Measurements from ENCODE around the gene KCNA1. TPM values are rescaled to one million over a fixed set of nuclear protein-coding genes. Genes with fewer than 3 reads are reported as not detected.
A peak's percentile ranks its signal among the peaks of the same experiment; 100 is the strongest.
"Not testable (repeated sequence)": the region's sequence is repeated elsewhere in the genome, so short reads cannot be mapped to it uniquely, and the experiment has no call there.

Gene KCNA1
- under 0.01 TPM for total RNA-seq

DNA sequence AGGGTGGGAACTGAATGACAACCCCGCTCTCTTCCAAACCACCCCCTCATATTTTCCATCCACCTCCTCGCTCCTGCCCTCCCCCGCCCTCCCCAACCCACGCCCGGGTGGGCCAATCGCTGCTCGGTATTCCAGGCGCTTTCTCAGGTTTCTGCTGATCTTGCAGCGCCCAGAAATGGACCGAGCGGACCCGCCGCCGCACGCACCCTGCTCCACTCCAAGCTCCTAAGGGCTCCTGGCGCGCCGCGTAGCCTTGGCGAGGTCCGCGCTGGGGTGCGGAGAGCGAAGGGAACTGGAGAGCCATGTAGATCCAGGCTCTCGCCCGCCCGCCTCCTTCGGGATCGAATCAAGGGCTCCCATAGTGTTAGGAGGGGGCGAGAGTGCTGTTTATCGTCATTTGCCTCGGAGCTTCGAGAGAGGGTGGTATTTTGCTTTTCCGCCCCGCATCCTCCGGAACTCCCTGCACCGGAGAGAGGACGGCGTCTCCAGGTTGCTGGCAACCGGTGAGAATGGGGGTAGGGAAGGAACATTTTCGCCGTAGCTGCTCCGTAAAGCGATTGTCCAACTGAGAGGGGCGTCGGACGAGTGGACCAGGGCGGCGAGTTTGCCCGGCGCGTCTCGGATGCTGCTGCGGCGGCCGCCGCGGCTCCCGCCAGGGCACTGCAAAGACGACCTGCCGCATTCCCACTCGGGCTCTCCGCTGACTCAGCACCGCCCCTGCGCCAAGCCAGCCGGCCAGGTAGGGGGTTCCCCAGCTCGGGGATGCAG is at the start of gene KCNA1:
Gene KCNA1 (plus strand): TSS at position 172 of the 768 bp plus-strand sequence. CDS start 1,474 bp downstream, outside the sequence.
- DNase-seq (ENCODE audit: low read depth in 2 of 3, low spot score in 2 of 3), result peak in 1 of 3 donors; percentile 14

DNA sequence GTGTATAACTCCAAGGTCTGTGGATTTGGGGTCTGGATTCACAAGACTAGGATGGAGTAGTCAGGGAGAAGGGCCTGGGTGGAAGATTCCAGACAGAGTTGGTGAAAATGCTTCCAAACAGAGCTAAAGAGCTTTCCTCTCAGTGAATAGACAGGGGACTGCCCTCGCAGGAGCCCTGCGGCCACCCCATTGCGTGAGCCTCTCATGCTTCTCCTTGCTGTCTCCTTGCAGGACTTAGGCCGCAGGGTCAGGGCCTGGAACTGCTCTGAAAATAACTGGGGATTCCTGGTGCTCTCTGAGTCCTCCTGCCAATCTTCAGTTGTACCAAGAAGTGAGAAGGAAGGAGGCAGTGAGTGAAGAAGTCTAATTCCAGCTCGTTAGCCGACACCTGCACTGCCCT is 49.0 kb upstream of the KCNA1 start:
- DNase-seq (ENCODE audit: low read depth in 2 of 3, low spot score in 2 of 3), result no peak

DNA sequence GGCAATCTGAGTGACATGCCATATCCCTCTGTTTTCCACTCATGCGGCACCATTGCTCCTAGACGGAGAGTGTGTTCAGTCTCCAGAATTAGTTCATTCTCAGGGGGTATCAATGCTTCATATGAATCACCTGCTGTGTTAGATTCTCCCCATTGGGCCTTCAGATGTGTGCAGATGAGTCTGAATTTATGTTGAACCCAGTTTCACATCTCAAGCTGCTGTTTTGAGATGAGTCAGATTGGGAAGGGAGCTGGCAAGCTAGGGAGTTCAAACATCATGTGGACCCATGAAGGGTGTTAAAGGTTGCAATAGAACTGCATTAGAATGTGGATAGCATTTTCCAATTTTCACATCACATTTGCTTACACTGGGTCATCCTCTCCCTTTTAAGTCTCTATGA is 46.9 kb upstream of the KCNA1 start:
- DNase-seq (ENCODE audit: low read depth in 2 of 3, low spot score in 2 of 3), result no peak

- no peak for DNase-seq (ENCODE audit: low read depth in 2 of 3, low spot score in 2 of 3)
These were observed 45.1 kb upstream of the KCNA1 start for GRCh38 chr12:4864575-4864974.

GRCh38 chr12:4865246-4865645 is 44.5 kb upstream of the KCNA1 start:
- DNase-seq (ENCODE audit: low read depth in 2 of 3, low spot score in 2 of 3), result no peak

DNA sequence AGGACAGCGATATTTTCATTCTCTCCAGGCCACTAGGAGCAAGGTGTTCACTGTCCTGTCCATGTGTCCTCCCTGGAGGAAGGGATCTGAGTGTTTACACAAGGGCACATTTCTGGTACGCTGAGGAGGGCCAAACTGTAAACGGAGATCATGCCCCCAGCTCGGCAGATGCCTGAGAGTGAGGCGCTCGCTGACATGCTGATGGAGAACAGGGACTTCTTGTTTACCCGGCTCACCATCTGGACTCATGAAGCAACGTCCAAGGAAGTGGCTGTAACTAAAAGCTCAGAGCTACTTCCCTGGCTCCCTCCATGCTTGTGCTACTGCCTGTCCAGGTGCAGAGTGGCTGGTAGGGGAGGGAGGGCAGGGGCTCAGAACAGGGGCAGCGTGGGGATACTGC is 43.4 kb upstream of the KCNA1 start:
- DNase-seq (ENCODE audit: low read depth in 2 of 3, low spot score in 2 of 3), result no peak

GRCh38 chr12:4867384-4867783 is 42.3 kb upstream of the KCNA1 start:
- DNase-seq (ENCODE audit: low read depth in 2 of 3, low spot score in 2 of 3), result no peak

GRCh38 chr12:4870423-4870822 is 39.3 kb upstream of the KCNA1 start:
- DNase-seq (ENCODE audit: low read depth in 2 of 3, low spot score in 2 of 3), result no peak

GRCh38 chr12:4871514-4871913 is 38.2 kb upstream of the KCNA1 start:
- no peak for DNase-seq (ENCODE audit: low read depth in 2 of 3, low spot score in 2 of 3)

- no peak for DNase-seq (ENCODE audit: low read depth in 2 of 3, low spot score in 2 of 3)
These were observed 35.8 kb upstream of the KCNA1 start for GRCh38 chr12:4873947-4874346.

DNA sequence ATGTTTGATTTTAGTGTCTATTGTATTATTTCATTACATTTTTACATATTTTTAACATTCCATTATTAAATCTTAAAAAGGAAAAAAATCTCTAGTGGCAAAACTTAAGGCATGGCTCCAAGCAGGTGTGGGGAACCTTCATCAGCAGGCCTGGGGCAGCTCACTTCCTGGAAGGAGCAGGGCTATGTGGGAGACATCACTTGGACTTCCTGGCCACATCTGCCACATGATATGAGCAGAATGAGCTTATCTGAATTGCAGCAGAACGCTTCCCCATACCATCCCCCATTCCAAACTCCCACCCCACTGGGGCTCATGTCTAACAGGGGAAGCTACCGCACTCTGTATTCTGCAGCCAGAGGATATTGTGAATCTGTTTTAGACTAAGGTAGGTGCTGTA is 35.0 kb upstream of the KCNA1 start:
- peak in 1 of 3 donors; percentile 6 for DNase-seq (ENCODE audit: low read depth in 2 of 3, low spot score in 2 of 3)

DNA sequence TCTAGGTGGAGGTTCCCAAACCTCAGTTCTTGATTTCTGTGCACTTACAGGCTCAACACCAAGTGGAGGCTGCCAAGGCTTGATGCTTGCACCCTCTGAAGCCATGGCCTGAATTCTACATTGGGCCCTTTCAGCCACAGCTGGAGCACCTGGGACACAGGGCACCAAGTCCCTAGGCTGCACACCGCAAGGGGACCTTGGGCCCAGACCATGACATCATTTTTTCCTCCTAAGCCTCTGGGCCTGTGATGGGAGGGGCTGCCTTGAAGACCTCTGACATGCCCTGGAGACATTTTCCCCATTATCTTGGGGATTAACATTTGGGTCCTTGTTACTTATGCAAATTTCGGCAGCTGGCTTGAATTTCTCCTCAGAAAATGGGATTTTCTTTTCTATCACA is 30.2 kb upstream of the KCNA1 start:
- DNase-seq (ENCODE audit: low read depth in 2 of 3, low spot score in 2 of 3), result not testable (repeated sequence)

- no peak for DNase-seq (ENCODE audit: low read depth in 2 of 3, low spot score in 2 of 3)
These were observed 28.2 kb upstream of the KCNA1 start for GRCh38 chr12:4881266-4882064.

DNA sequence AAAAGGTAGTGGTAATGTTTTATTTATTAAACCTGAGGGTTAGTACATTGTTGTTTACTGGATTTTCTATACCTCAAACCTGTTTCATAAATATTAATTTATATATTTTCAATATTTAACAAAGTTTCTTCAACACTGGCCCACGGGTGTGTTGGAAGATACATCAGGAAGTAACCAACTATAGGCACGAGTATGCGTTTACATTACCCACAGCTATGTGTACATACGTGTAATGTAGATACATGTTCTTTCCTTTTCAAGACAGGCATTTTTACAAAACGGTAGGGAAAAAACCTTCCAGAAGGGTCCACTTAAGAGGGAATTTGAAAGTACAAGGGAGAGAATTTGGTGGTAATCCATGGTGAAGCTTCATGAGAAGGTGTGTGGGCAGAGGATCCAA is 17.8 kb upstream of the KCNA1 start:
- no peak for DNase-seq (ENCODE audit: low read depth in 2 of 3, low spot score in 2 of 3)

DNA sequence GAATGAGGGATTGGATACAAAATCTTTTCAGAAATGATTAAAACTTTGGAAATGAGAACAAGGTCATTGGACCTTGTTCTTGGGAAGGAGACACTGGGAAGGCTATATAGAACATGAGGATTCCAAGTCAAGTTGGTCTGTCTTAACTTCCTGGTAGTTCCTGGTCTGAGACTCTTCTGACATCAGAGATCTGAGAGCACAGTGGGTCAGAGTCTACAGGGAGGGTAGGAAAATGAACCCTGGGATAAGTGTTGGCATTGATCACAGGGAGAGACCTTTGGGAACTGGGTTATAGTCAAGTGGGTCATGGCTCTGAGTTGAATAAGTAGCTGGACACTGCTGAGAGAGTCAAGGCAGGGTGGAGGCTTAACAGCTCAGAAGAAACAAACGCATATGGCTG is 17.3 kb upstream of the KCNA1 start:
- no peak for DNase-seq (ENCODE audit: low read depth in 2 of 3, low spot score in 2 of 3)

DNA sequence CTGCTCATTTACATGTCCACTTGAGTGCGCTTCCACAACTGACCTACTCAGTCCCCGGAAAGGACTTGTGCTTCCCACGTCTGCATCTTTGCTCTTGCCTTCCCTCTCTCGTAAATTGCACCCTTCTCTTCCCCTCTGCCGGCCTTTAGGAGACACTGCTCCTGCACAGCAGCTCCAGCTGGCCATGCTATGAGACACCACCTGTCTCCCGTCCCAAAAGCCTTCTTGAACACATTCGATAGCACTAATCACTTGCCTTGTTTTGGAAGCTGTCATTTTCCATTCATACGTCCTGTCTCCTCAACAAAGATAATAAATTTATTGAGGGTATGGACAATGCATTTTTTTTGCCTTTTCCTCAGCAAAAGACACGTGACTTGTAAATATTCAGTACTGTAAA is 15.7 kb upstream of the KCNA1 start:
- DNase-seq (ENCODE audit: low read depth in 2 of 3, low spot score in 2 of 3), result no peak

DNA sequence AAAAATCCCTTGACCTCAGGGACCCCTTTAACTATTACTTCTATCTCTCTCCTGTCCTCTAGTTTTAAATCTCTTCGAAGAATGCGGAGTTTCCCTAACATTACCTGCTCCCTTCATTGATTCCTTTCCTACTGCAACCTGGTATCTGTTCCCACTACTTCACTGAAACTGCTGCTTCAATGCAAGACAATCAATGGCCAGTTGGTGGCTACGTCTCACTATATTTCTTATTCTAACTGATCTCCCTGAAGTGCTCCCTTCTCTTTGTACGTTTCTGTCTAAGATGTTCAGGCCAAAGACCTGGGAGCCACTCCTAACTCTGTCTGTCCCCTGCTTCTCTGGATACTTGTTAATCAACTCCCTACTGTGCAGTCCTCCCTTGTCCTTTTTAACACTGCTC is 10.3 kb upstream of the KCNA1 start:
- DNase-seq (ENCODE audit: low read depth in 2 of 3, low spot score in 2 of 3), result peak in 1 of 3 donors; percentile 26

DNA sequence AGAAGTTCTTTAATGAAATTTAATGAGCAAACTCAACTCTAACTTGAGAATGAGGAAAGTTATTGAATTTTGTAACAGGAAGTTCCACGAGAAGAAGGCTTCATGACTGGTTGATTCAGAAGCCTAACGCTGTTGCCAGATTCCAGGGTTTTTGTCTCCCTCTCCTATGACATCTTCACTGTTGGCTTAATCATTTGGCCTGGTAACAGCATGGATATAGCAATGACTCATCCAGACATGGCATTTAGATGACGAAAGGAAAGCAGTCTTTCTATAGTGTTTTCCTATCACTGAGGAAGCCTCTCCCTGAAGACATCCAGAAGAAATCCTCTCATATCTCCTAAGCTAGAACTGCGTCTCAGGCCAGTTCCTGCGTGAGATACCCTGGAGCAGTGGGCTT is 9.4 kb upstream of the KCNA1 start:
- DNase-seq (ENCODE audit: low read depth in 2 of 3, low spot score in 2 of 3), result no peak

DNA sequence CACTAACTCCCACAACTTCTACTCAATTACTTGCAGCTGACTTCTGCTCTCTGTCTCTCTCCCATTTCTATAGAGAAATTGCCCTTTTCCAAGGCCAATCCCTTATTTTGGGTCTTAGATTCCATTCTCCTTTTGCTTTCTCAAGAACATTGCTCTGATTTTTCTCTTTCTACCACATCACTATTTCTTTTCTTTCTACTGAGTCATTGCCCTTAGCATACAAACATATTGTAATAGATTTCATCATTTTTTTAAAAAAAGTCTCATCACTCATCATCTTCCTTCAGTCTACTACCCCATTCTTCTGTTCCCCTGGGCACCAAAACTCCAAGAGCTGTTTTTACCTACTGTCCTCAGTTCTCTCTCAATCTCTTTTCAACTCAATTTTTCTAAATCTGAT is 4.4 kb upstream of the KCNA1 start:
- DNase-seq (ENCODE audit: low read depth in 2 of 3, low spot score in 2 of 3), result no peak

DNA sequence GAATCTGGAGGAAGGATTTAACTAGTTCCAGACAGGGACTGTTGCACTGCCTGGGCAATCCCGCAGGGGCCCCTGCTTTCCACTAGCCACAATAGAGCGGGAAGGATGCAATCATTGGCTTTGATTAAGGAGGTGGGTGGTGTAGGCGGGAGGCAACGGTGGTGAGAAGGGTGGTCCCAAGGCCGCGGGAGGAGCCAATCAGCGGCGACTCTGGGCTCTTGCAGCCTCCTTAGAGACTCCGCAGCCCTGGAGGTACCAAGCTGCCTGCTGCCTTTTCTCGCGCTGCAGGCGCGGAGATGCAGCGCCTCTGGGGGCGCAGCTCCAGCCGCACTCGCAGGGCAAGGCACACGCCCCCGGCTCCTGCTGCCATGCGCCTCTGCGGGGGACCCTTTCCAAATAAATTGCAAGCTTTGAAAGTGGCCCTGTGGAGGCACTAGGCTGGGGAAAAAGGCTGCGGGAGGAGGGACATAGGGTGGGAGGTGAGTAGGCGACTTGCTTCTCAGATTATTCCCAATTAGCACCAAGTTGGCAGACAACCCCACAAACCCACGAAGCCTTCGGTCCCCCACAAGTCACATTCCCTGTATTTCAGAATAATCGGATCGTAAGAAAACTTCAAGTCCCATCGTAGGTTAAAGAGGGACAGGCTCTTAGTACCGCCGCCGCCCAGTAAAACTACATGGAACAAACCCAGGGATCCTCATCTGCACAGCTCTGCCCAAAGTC is 858 bp upstream of the KCNA1 start:
- DNase-seq (ENCODE audit: low read depth in 2 of 3, low spot score in 2 of 3), result peak in 2 of 3 donors; percentile 51 to 60

DNA sequence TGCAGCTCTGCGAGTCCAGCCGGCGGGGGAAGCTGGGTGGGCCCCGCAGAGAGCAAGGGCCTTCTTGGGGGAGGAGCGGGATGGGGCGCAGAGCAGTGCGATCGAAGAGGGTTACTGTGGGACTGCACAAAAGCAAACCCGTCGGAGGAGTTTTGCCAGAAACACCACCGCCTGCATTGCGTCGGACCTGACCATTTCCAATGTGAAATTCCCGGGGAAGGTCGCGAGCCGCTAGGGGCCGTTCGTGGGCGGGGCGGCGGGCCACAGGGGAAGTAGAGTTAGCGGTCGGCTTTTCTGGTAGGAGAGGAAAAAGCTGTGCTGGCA is 333 bp upstream of the KCNA1 start:
- no peak for DNase-seq (ENCODE audit: low read depth in 2 of 3, low spot score in 2 of 3)
